Adrenal gland (tissue), 5 donors: ENCODE data around the gene GOLGA6L9.
"Not testable (repeated sequence)": the region's sequence is repeated elsewhere in the genome, so short reads cannot be mapped to it uniquely, and the experiment has no call there.

Source experiments
- POLR2A ChIP-seq, 2 donors: fragments of 450-650 bp; IDR thresholded peaks; one replicate each; pipeline ENCODE4 v1.6.1; 2017; ENCODE audit warnings: antibody characterized with exemption in 2 of 2, mild to moderate bottlenecking in 2 of 2, moderate library complexity in 1 of 2
- TF ChIP-seq, protein P1 (sequence below), 6 experiments: fragments of 450-650 bp in 4 of 6; fragments of 200-600 bp in 2 of 6; sonication (generic) in 1 of 6; IDR thresholded peaks; 1 replicate in 5 of 6; 2 replicates in 1 of 6; pipeline versions ENCODE4 v1.5.1 to v1.8.0; 2016 to 2021; ENCODE audit warnings: antibody characterized with exemption in 6 of 6, mild to moderate bottlenecking in 2 of 6, moderate library complexity in 1 of 6
- donor health status: DM: no; HTN: no; CAD: no.

DNA sequence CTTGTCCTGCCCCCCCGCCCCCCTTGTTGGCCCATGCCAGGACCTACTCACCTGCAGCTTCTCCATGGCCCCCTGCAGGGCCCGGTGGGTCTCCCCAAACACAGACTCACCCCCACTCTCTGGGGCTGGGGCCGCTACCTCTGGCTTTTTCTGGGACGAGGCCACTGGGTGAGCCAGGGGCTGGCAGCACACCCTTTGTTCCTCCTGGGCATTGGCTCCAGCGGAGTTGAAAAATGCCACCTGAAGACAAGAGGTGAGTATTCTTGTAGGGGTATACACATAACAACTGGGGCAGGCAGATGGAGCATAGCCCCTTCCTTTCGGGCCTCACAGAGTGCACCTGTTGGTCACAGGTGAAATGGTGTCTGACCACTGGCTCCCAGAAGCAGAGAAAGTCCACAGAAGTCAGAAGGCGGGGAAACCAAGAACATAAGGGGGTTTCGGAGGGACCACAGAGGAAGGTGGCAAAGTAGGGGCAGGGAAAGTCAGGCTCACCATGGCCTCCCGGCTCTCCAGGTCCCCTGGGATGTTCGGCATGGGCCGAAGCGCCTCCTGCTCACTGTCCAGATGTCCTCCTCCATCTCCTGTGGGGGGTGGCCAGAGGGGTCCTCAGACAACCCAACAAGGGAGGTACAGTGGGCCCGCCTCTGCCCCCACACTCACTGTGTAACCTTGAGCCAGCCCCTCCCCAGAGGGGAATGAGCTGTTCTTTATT lies 47.9 kb downstream of the GOLGA6L9 start:
- TF ChIP-seq, protein P1, sequence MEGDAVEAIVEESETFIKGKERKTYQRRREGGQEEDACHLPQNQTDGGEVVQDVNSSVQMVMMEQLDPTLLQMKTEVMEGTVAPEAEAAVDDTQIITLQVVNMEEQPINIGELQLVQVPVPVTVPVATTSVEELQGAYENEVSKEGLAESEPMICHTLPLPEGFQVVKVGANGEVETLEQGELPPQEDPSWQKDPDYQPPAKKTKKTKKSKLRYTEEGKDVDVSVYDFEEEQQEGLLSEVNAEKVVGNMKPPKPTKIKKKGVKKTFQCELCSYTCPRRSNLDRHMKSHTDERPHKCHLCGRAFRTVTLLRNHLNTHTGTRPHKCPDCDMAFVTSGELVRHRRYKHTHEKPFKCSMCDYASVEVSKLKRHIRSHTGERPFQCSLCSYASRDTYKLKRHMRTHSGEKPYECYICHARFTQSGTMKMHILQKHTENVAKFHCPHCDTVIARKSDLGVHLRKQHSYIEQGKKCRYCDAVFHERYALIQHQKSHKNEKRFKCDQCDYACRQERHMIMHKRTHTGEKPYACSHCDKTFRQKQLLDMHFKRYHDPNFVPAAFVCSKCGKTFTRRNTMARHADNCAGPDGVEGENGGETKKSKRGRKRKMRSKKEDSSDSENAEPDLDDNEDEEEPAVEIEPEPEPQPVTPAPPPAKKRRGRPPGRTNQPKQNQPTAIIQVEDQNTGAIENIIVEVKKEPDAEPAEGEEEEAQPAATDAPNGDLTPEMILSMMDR (IDR thresholded peaks at IDR 0.05) = not testable (repeated sequence)
- TF ChIP-seq POLR2A (IDR thresholded peaks at IDR 0.05) = not testable (repeated sequence)
